Stimulated activated CD8-positive, alpha-beta memory T cell treated with anti-CD3 and anti-CD28 coated beads, Interleukin-12 subunit alpha, Interleukin-12 subunit beta, amount 100 ng/mL, for 24 hours (primary cell): Measurements from ENCODE around the gene CYP4A22.
"Not testable (repeated sequence)": the region's sequence is repeated elsewhere in the genome, so short reads cannot be mapped to it uniquely, and the experiment has no call there.

Experiments
- DNase-seq: peaks from one replicate; pipeline ENCODE4 v3.0.0-alpha.2; 2020; ENCODE audit errors: extremely low read depth

CYP4A22 gene

DNA sequence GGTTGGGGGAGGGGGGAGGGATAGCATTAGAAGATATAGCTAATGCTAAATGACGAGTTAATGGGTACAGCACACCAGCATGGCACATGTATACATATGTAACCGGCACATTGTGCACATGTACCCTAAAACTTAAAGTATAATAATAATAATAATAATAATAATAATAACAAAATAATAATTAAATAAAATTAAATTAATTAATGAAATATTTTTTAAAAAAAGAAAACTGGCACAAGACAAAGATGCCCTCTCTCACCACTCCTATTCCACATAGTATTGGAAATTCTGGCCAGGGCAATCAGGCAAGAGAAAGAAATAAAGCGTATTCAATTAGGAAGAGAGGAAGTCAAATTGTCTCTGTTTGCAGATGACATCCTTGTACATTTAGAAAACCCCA is 20.7 kb downstream of the CYP4A22 start:
- not testable (repeated sequence) for DNase-seq

DNA sequence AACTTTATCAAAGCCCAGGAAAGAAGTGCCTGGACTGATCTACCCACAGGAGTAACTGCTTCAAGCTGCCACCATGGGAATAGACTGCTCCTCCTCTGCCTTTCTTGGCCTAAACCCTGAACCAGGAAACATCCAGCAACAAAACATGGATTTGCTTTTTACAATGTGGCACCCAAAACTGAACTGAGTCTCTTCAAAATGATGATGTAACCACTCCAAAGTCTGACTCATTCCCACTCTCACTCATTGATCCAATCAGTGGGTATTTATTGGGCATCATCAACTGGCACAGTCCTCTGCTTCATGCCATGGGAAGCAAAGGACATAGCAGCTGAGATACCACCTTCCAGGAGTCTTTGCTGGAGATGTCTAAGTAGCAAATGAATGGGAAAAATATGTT is 23.5 kb downstream of the CYP4A22 start:
- no peak for DNase-seq

DNA sequence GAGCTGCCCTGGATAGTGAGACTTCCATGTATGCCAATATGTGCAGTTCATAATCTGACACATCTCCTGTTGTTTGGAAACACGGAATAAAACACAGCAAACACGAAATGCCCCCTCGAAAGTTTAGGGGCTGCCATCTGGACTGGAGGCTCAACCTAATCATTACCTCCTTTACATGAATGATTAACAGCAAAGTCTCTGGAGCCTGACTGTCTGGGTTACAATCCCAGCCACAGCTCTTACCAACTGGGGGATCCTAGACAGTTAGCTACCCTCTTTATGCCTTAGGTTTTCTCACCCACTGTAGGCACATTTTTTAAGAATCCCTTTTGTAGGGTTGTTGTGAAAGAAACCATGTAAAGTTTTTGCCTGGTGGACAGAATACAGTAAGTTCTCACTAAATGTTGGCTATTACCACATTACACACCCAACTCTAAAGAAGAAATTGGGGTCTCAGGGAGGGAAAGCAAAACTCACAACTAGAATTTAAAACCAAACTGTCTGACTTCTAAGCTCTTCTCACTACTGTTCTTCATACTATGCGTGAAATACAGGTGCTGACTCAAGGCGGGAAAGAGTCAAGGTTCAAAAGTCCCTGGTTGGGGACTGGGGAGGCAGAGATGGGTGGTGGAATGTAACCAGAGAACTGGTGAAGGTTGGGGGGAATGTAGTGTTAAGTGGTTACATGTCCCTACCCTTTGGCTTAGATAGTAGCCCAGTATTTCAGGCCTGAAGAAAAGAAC is 24.2 kb downstream of the CYP4A22 start:
- no peak for DNase-seq

DNA sequence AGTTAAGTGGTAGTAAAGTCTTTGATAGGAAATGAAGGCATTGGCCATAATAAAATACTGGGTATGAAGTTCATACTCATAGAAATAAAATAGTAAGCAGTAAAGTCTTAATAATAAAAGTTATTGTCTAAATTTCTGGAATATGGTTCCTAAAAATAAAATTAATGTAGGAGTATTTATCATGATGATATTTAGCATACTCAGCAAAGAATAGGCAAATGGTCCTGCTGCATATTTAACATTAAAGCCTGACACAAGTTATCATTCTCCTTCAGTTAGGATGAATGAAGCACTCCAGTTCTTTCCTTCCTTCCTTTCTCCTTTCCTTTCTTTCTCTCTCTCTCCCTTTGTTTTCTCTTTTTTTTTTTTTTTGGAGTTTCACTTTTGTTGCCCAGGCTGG is 27.3 kb downstream of the CYP4A22 start:
- no peak for DNase-seq

DNA sequence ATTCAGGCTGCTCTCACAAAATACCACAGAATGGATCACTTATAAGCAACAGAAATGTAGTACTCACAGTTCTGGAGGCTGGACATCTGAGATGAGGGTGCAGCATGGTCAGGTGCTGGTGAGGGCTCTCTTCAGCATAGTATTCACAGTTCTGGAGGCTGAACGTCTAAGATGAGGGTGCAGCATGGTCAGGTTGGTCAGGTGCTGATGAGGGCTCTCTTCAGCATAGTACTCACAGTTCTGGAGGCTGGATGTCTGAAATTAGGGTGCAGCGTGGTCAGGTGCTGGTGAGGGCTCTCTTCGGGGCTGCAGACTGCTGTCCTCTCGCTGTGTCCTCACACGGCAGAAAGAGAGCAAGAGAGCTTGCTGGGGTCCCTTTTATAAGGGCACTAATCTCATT is 35.5 kb downstream of the CYP4A22 start:
- DNase-seq = no peak

DNA sequence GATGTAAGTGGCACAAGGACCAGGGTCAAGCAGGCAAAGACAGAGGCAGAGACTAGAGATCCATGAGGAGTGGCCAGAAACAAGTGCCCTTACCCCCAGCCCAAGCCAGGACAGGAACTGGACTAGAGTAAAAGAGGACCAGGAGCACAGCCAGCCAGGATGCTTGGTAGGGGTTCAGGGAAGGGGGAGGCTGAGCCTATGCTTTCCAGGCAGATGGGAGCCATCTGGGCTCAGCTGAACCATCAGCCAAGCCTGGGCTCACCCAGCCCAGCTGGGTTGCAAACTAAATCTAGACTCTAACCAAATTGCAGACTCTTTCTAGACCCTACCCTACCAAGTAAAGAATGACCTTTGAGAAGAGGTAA is 37.4 kb downstream of the CYP4A22 start:
- DNase-seq = no peak

DNA sequence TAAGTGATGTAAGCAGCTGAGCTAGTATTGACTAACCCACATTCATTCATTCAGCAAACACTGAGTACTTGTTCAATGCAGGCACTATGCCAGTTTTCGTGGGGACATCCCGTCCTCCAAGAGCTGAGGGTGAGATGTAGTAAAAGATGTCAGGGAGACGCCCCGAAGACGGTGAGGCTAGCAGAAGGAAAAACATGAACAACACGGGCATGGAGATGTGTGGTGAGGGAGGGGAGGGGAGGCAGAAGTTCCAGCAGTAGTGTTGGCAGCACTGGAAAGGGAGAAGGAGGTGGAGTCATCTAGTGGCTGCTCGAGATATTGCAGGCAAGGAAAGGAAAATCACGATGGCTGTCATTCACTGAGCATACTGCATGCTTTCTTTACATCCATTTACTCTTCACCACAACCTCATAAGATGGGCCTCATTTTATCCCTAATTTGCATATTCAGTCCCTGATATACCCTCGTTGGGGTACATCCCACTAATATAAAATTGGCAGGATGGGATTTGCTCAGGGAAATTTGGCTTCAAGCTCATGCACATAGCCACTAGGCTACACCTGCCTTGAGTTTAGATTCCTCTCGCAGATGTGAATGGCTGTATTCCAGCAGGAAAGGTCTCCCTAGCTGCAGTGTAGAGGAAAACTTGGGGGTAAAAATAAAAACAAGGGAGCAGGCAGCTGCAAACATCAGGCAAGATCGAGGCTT is 38.1 kb downstream of the CYP4A22 start:
- no peak for DNase-seq

DNA sequence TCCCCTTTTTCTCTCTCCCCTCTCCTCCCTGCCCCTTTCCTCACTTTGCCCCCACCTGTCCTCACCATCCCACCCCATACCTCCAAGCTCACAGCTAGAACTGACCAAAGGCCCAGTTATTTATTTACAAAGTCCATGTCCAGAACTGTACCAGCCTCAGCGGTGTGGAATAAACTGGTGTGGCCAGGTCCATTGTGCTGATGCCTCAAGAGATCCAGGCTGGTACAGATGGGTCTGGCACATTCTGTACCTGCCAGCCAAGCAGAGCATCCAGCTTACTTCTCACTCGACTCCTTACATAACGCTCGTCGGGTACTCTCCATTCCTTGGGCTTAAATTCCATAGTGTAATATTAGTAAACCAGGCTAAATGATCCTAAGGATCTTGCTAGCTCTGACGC is 40.8 kb downstream of the CYP4A22 start:
- no peak for DNase-seq

DNA sequence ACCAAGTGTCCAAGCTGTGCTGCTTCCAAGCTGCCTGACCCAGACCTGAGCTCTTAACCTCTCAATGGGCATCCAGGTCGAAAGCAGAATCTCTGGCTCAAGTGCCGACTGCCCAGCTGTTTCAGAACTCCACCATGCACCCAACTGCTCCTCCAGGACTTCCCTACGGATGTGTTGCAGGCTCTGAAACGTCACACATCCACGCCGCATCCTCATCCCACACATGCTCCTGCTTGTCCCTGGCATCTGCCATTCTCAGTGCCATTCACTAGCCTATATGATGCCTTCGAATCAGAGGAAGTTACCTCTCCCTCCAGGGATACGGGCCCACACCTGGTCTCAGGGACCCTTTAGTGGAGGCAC is 41.4 kb downstream of the CYP4A22 start:
- no peak for DNase-seq

DNA sequence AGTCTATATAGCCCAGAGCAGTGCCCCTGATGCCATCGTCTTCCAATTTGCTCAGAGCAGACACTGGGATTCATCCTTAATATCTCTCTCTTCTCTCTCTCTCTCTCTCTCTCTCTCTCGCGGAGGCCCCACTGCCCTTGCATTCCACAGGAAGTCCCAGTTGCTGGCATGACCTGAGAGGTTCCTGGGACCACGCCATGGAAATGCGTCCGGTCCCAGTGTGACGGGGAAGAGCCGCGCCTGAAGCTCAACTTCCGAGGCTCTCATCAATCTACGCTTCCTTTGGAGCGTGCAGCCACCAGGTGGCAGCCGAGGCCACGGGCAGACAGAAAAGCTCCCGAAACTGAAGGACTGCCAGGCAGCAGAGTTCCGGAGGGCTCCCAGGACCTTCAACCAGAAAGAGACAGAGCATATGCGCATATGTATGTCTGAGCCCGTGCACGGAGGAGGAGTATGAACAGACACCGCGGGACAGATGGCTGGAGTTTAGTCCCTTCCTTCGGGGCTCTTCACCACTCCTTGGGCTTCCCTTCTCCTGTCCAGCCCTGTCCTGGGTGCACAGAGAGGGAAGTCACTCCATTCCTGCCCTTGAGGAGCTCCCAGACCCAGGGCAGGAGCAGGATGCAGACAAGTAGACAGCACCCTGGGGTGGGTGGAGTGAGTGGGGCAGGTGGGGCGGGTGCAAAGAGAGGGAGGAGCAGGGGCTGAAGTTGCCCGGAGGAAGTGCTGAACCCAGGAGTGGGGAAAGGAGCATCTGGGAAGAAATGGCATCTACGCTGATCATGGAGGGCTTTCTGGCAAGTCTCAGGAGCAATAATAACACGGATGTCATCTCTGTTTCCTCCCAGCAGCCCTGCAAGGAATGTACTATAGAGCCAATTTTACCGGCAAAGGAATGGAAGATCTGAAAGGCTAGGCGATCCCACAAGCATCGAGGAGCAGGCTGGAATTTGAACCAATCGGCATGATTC is 42.1 kb downstream of the CYP4A22 start:
- DNase-seq = peak; percentile 55

DNA sequence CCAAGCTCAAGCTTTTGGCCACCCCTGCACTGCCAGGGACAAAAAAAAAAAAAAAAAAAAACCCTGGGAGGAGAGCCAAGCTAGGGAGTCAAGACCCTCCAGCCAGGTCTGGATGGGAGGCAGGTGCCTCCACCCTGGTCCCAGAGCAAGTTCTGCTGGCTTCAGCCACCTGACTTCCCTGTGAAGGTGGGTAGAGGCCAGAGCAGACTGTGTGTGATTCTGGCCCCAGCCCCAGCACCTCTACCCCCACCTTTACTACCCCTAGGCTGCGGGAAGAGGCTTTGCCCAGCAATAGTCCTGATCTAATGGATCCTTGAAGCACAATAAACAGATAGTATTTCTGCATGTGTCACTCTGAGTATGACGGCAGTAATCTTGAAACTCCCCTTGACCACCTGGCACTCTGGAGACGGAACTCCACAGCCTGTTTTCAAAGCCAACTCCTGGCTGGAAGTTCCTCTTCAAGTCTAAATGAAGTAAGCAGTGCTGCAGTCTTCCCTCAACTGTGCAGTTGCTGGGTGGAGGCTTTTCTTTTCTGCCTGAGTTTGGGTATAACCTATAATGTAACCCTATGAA is 42.8 kb downstream of the CYP4A22 start:
- no peak for DNase-seq

DNA sequence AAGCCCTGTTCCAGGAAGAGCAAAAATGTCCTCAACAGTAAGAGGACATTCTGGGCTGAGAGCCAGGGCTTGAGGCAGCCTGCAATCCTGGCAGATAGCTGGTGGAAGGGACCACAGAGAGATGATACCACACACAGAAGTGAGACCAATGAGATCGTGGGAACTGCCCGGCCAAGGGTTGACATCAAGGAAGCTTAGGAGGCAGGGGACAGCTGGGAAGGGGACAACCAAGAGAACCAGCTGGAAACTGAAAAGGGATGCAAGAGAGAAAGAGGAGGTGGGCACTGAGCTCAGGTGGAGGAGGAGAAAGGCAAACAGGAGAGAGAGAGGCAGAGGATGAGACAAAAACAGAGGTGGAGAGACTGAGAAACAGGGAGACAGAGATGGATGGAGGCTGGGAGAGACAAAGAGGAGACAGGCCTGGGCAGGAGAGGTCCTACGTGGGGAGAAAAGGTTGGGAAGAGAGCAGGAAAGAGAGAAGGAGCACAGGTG is 43.4 kb downstream of the CYP4A22 start:
- DNase-seq = no peak

DNA sequence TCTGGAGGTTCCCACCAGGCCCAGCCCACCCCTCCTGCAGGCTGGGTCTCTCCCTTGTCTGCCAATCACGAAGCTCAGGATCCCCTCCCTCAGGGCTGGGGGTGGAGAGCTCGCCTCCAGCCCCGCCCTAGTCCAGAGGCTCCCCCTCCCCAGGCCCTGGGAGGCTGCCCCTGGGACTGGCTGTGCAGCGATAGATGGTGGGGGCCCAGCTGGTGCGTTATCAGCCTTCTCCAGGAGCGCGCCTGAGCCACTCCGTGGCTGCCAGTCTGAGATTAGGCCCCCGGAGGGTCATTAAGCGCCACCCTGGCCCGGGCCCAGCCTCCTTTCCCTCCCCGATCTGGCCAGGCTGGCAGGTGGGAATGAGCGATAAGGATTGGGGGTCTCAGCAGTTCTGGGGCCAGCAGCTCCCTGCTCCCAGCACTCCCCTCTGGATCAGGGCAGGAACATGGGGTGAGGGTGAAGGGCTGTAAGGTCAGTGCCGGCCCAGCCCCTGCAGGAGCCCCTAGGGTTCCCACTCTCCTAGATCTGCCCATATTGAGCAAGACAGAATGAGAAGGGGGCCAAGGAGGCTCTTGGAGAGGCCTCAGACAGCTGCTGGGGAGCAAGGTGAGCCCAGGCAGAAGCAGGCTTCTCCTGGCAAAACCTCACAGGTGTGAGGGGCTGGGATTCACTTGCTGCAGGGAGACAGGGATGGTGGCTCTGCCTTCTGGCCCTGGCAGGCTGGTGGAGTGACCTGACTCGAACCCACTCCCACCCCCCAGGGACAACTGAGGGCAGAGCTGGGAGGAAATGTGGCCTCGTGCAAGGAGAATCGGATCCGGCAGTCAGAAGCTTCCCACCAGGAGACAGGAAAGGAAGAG is 44.1 kb downstream of the CYP4A22 start:
- DNase-seq = no peak

DNA sequence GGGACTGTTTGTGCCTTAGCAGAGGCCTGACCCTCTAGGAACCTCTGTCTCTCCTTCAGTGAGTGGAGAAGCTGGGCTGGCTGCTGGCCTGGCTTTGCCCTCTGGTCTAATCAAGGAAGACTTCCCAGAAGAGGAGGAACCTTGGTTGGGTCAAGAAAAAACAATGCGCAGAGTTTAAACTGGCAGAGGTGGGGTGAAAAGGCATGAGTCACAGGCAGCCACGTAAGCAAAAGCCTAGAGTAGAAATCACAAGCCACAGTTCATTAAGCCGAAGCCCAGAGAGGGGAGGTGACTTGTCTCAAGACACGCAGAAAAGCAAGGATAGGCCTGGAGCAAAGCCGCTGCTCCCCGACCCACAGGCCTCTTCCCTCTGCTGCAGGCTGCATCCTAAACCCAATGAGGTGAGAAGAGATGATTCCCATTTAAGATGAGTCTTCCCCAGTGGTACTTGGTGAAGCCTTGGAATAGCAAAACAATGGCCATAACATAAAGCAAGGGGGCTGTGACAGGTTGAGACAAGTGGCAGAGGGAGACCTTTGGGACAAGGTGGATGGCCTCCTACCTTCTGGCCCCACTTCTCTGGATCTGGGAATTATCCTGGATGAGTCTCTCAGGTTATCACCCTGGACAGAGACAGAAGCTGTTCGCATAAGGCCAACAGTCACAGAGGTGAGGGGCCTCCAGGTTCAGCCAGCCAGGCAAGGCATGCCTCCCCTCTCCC is 44.9 kb downstream of the CYP4A22 start:
- DNase-seq = no peak

DNA sequence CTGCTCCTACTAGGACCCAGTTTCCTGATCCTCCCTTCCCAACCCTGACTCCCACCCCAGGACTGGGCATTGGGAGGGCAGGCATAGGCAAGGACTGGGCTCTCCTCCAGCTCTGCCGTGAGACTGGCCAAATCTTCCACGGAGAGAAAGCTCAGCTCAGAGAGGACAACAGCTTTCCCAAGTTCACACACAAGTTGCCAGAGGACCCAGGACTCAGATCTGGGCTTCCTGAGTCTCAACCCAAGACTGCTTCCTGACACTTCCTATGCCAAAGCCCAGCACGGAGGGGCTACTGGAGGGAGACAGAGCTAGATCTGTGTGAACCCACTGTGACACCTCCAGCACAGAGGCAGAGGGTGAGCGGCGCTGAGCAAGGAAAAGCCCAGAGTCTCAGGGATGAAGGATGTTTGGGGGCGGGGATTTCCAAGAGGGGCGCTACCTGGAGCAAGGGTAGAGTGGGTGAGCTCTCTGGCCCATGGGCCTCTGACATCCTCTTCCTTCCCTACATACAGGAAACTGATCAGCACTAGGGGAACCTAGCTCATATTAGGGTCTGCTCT is 45.5 kb downstream of the CYP4A22 start:
- DNase-seq = no peak

DNA sequence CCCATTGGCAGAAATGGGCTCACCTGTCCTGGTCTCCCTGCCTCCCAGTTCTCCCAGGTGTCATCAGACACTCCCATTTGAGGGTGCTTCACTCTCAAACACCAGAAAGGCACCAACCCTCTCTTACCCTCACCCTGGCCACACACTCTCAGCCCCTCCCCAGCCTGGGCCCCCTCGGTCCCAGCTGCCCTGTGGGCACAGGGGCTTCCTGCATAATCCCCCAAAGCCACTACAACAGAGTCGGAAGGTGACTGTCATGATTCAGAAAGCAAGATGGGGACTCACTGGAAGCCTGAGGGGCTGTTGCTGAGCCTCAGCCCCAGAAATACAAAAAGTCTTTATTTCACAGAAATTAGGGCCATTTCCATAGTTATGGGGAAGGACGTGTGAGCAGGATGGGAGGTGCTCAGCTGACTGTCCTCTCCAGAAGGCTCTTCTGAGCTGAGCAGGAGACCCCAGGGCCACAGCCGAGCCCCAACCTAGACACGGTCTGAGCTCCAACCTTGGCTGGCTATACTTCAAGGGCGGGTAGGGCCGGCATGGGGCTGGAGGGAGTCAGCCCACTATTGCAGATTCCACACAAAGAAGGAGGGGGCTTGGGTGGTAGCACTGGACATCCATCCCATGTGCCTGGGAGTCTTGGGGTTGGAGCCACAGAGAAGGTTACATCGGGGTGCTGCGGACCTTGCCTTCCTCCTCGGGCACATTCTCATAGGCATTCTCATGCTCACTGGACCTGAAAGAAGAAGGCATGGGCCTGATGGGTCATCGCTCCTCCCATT is 46.3 kb downstream of the CYP4A22 start:
- no peak for DNase-seq

DNA sequence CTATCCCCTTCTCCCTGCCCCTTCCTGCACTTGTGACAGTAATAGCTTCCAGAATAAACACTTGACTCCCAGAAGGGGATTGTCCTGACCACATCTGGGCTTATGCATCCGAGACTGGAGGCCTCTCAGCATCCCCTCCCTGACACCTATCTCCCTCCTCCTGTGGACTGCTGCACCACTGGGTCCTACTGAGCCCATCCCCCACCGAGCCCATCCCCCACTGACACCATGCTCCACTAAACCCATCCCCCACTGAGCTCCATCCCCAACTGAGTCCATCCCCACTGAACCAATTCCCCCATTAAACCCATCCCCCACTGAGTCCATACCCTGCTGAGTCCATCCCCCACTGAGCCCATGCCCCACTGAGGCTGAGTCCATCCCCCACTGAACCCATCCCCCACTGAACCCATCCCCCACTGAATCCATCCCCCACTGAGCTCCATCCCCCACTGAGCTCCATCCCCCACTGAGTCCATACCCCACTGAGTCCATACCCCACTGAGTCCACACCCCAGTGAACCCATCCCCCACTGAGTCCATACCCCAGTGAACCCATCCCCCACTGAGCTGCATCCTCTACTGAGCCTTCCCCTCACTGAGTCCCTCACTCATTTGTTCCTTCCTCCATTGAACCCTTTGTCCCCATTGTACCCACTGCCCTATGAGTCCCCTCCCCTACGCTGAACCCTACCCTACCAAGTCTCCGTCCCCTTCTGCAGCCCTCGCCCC is 47.0 kb downstream of the CYP4A22 start:
- DNase-seq = no peak

DNA sequence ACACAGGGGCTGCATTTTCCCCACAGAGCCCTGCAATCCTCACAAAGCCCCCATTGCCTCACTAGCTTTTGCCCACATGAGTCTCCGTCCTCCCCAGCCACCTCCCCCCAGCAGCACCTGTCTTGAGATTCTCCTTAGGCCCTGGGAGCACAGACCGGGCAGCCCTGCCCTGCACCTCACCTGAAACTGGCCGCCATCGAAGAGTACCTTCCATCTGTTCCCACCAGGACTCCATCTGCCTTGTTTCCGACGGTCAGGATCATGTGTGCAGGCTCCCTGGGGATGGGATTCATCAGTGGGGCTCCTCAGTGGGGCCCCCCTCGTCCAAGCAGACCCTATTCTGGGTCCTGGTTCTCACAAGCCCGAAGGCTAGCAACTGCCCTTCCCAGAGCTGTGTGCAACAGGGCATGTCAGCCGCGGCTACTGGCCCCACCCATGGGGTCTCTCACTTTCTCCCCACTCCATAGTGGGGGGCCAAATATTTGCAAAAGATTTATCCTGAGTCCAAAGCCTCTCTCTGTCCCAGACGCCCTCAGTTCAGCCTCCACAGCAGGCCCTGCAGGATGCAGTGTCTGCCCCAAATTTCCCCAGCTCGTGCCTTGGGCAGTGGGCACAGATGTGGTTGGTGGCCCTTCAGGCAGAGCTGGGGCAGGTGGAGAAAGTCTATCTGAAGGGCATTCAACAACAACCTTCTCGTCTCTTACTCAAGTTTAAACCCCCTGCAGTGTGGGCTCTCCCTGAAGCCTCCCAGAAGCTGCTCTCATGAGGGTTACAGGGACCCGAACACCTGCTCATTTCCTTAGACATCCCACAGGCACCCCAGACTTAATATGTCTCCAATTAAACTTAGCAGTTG is 47.8 kb downstream of the CYP4A22 start:
- no peak for DNase-seq
